Activated naive CD4-positive, alpha-beta T cell treated with anti-CD3 and anti-CD28 coated beads, Interleukin-2, amount 50 U/mL, for 24 hours (primary cell): ENCODE measurements around the gene CMAS.
"Not testable (repeated sequence)": the region's sequence is repeated elsewhere in the genome, so short reads cannot be mapped to it uniquely, and the experiment has no call there.

ENCODE experiments used
- H3K27ac Mint-ChIP-seq: one replicate; pipeline ENCODE4 v1.8.0; 2021; ENCODE audit warnings: mild to moderate bottlenecking, mixed read lengths
- H3K27me3 Mint-ChIP-seq: one replicate; pipeline ENCODE4 v1.8.0; 2021; ENCODE audit warnings: mixed read lengths
- H3K36me3 Mint-ChIP-seq: one replicate; pipeline ENCODE4 v1.8.0; 2021; ENCODE audit warnings: mixed read lengths
- H3K4me1 Mint-ChIP-seq: one replicate; pipeline ENCODE4 v1.8.0; 2021; ENCODE audit warnings: mixed read lengths
- H3K4me3 Mint-ChIP-seq: one replicate; pipeline ENCODE4 v1.8.0; 2021; ENCODE audit warnings: mild to moderate bottlenecking, mixed read lengths
- H3K9me3 Mint-ChIP-seq: one replicate; pipeline ENCODE4 v1.8.0; 2021; ENCODE audit warnings: mixed read lengths

Gene CMAS

DNA sequence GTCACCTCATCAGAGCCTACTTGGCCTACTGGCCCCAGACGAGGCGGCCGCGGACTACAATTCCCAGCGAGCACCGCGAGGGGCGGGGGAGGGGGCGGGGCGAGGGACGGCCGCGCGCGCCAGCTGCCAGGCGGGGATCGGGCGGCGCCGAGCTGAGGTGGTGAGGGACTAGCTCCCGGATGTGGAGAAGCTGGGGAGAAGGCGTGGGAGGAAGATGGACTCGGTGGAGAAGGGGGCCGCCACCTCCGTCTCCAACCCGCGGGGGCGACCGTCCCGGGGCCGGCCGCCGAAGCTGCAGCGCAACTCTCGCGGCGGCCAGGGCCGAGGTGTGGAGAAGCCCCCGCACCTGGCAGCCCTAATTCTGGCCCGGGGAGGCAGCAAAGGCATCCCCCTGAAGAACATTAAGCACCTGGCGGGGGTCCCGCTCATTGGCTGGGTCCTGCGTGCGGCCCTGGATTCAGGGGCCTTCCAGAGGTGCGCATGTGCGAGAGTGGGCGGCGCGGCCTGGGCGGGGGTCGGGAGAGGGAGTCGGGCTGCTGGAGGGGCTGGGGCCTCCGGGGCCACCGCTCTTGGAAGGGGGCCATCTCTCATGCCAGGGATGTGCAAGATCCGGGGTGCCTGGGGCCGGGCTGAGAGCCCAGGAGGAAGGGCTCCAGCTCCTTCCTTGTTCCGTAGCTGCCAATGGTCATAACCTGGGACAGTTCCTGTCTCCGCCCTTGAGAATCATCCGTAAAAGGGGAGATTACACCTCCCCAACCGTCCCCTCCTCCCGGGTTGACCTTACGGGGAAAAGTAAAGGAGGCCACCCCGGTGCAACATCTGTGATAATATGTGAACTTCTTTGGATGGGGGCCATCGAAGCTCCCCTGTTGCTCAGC, at the start of gene CMAS:
Gene CMAS (plus strand): TSS at position 129 of the 878 bp plus-strand sequence. CDS start 86 bp downstream, at position 215.
- Mint-ChIP-seq H3K27ac (peak within 1 kb of the TSS; percentile 96), H3K27me3 (no peaks in the 10 kb centered on the region), H3K36me3 (peaks cover 4% of the 10 kb centered on the region), H3K4me3 (peak within 1 kb of the TSS; percentile 97), H3K4me1 (peaks cover 48% of the 10 kb centered on the region), H3K9me3 (no peaks in the 10 kb centered on the region)

DNA sequence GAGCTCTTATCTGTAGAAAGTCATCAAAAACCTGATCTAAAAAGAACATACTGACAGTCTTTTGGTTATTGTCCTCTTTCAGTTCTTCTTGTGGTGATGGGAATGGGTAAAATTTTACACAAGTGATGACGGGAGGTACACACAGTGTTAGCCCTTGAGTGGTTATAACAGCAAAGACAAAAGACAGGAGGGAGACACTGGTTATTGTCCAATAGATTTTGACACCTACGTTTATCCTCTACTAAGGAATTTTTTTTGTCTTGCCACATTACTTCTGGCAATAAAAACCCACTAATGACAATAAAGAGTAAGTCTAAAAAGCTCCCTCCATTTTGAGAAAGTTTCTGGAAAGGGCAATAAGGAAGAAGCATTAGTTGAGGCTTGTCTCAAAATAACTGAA, 47.7 kb upstream of the CMAS start:
- Mint-ChIP-seq H3K4me1 (peaks cover under 1% of the 10 kb centered on the region), H3K4me3 (no peak overlapping the region), H3K27ac (no peak overlapping the region), H3K9me3 (no peaks in the 10 kb centered on the region), H3K27me3 (no peaks in the 10 kb centered on the region), H3K36me3 (no peaks in the 10 kb centered on the region)

DNA sequence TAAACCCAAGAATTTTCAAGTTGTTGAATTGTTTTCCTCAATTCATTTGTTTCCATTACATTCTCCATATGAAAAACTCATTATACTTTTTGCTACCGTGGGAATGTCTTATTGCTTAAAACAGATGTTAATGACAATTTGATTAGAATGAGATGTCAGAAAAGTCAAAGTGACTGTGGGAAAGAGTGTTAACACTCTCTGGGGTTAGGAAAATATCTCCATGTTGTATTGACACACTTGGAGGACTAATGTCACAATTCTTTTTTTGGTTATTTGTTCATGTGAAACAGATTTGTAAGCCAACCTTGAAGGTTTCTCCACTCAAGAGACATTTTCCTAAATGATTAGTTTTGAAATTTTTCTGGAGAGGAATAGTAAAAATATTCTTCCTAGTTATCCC, 47.2 kb upstream of the CMAS start:
- Mint-ChIP-seq H3K27me3 (no peaks in the 10 kb centered on the region), H3K27ac (no peak overlapping the region), H3K9me3 (no peaks in the 10 kb centered on the region), H3K4me1 (no peaks in the 10 kb centered on the region), H3K36me3 (no peaks in the 10 kb centered on the region), H3K4me3 (no peak overlapping the region)

DNA sequence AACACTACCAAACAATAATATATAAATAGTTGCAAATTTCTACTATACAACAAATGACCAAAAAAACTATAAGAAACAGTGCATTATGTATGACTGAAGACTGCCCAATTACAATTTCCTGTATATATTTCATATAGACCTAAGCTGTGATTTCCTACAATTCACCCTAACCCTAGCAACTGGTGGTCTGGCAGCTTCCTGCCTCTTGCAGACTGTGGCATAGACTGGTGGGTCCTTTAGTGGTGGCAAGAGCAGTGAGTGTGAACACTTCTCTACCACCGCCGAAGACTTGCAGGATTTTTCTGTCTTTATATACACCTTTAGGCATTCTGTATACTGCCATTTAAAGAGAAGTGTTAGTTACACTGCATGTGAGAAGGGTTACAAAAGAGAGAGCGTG, 43.6 kb upstream of the CMAS start:
- no peaks in the 10 kb centered on the region for H3K4me1 Mint-ChIP-seq
- peaks cover 3% of the 10 kb centered on the region for H3K36me3 Mint-ChIP-seq
- H3K27ac Mint-ChIP-seq: no peak overlapping the region
- no peaks in the 10 kb centered on the region for H3K9me3 Mint-ChIP-seq
- peaks cover 3% of the 10 kb centered on the region for H3K27me3 Mint-ChIP-seq
- no peak overlapping the region for H3K4me3 Mint-ChIP-seq

DNA sequence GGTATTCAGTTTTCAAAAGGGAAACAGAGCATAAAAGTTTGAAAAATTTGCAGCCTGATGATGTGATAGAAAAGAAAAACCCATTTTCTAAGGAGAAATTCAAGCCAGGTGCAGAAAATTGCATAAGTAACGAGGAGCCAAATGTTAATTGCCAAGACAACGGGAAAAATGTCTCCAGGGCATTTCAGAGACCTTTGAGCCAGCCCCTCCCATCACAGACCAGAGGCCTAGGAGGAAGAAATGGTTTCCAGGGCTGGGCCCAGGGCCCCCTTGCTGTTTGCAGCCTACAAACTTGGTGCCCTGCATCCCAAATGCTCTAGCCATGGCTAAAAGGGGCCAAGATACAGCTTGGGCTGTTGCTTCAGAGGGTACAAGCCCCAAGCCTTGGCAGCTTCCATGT, 38.2 kb upstream of the CMAS start:
- not testable (repeated sequence) for H3K9me3 Mint-ChIP-seq, H3K4me1 Mint-ChIP-seq, H3K27ac Mint-ChIP-seq, H3K36me3 Mint-ChIP-seq, H3K27me3 Mint-ChIP-seq, H3K4me3 Mint-ChIP-seq

DNA sequence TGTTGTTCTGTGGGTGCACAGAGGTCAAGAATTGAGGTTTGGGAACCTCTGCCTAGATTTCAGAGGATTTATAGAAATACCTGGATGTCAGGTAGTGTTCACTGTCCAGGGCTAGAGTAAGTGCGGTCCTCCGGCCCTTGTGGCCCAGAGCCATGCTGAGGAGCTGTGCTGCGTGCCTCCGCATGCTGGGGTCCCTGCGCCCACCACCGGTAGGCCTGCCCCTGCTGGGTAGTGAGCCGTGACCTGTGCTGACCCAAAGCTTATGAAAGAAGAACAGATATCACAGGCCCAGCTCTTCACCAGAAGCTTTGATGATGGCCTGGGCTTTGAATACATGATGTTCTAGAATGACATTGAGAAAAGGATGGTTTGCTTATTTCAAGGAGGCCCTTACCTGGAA, 37.8 kb upstream of the CMAS start:
- Mint-ChIP-seq H3K27ac (no peak overlapping the region), H3K9me3 (no peaks in the 10 kb centered on the region), H3K36me3 (peaks cover 4% of the 10 kb centered on the region), H3K27me3 (peaks cover 6% of the 10 kb centered on the region), H3K4me3 (no peak overlapping the region), H3K4me1 (no peaks in the 10 kb centered on the region)

DNA sequence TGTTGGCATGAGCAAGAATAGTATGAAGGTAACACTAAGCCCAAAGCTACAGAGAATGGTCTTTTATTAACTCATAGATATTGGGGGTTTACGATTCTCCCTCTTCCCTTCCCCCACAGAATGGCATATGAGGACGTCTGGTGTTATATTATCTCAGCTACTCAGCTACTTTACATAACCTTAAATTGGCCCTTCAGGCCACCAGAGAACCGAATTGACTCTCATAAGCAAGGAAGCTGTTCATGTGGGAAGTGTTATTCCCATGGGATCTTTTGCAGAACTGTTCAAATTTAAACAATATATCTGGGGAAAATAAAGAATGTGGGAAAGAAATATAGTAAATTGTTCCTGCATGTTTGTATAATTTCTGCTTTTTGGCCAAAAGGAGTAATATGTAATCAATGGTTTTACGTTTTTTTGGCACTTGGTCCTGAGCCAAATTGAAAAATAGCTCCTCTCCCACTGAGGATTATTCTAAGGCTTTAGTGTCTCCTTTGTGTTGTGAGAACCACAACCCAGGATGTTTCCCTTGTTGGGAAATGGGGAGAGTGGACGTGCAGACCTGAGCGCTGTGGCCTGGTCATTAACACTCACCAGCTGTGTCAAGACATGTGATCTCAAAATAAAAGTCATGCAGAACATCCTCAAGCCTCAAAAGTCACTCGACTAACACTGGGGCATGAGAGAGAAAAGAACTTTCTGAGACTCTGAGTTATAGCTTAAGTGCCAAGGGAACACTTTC, 31.8 kb upstream of the CMAS start:
- Mint-ChIP-seq H3K9me3 (no peaks in the 10 kb centered on the region), H3K4me1 (no peaks in the 10 kb centered on the region), H3K36me3 (no peaks in the 10 kb centered on the region), H3K4me3 (no peak overlapping the region), H3K27ac (no peak overlapping the region), H3K27me3 (peaks cover 5% of the 10 kb centered on the region)

DNA sequence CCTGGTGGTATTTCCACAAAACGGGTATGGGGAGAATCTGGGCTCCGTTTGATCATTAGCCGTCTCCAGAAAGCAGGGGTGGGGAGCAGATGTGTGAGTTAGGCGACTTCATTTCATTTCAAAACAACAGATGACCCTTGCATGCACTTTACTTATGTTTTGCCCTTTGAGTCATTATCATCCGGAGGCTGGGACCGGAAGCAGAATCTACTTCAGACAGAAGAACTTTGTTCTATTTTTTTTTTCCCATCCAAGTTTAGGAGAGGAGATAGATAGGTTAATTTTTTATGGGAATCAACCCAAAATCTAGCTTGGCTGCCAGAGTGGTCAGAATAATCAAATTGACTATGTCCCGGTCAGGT, 31.3 kb upstream of the CMAS start:
- H3K27ac Mint-ChIP-seq: no peak overlapping the region
- peaks cover 5% of the 10 kb centered on the region for H3K27me3 Mint-ChIP-seq
- H3K9me3 Mint-ChIP-seq: no peaks in the 10 kb centered on the region
- H3K4me3 Mint-ChIP-seq: no peak overlapping the region
- H3K36me3 Mint-ChIP-seq: no peaks in the 10 kb centered on the region
- no peaks in the 10 kb centered on the region for H3K4me1 Mint-ChIP-seq

DNA sequence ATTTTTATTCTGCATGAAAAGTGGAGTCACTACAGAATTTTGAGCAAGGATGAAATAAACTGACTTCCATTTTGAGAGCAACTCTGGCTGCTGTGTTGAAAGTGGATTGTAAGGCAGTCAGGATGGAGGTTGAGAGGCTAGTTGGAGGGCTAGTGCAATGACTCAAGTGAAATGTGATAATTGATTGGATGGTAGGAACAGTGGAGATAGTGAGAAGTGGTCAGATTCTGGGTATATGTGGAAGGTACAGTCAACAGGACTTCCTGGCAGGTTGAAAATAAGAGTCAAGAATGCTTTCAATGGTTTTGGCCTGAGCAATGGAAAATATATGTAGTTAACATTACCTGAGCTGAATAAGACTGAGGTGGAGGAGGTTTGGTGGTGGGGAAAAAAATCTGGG, 29.0 kb upstream of the CMAS start:
- Mint-ChIP-seq H3K4me1 (no peaks in the 10 kb centered on the region), H3K4me3 (no peak overlapping the region), H3K27me3 (peaks cover 8% of the 10 kb centered on the region), H3K9me3 (no peaks in the 10 kb centered on the region), H3K36me3 (no peaks in the 10 kb centered on the region), H3K27ac (no peak overlapping the region)

DNA sequence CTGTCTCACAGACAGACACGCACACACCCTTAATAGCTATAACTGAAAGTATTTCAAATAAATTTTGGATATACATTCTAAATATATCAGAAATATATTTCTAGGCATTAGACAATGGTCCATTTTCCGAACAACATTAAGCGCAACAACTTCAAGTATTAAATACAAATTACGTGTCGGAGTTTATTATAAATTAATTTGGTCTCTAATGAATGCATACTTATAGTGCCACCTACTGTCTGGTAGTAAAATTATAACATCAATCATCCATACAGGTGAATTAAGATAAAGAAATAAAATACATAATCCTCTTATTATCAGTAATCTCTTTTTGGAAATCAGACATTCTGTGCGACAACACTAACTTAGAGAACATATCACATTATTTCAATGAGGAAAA, 27.2 kb upstream of the CMAS start:
- Mint-ChIP-seq H3K36me3 (no peaks in the 10 kb centered on the region), H3K27ac (no peak overlapping the region), H3K4me3 (no peak overlapping the region)

DNA sequence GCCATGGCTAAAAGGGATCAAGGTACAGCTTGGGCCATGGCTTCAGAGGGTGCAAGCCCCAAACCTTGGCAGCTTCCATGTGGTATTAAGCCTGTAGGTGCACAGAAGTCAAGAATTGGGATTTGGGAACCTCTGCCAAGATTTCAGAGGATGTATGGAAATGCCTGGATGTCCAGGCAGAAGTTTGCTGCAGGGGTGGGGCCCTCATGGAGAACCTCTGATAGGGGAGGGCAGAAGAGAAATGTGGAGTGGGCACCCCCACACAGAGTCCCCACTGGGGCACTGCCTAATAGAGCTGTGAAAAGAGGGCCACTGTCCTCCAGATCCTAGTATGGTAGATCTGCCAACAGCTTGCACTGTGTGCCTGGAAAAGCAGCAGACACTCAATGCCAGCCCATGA, 22.5 kb upstream of the CMAS start:
- not testable (repeated sequence) for H3K27ac Mint-ChIP-seq, H3K4me1 Mint-ChIP-seq, H3K36me3 Mint-ChIP-seq, H3K4me3 Mint-ChIP-seq, H3K27me3 Mint-ChIP-seq, H3K9me3 Mint-ChIP-seq

More for the DNA sequence above, 27.2 kb upstream of the CMAS start:
- Mint-ChIP-seq H3K27me3 (peaks cover 5% of the 10 kb centered on the region), H3K9me3 (no peaks in the 10 kb centered on the region), H3K4me1 (no peaks in the 10 kb centered on the region)

DNA sequence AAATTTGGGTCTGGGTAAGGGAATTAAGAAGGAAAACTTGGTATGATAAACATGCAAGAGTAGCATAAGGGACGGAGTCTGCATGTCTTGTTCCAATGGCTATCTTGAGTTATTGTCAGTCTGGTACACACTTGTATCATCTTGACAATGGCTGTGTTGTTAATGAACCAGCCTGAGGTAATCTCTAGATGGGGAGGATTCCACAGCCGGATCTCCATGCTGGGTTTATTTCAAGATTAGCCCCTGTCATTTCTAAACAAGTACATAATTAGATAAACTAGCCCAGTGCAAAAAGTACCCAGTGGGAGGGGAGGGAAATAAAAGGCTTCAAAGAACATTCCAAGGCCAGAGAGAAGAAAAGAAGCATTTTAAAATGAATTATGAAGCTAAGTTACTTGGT, 16.5 kb upstream of the CMAS start:
- no peaks in the 10 kb centered on the region for H3K27me3 Mint-ChIP-seq
- H3K36me3 Mint-ChIP-seq: no peaks in the 10 kb centered on the region
- H3K9me3 Mint-ChIP-seq: no peaks in the 10 kb centered on the region

DNA sequence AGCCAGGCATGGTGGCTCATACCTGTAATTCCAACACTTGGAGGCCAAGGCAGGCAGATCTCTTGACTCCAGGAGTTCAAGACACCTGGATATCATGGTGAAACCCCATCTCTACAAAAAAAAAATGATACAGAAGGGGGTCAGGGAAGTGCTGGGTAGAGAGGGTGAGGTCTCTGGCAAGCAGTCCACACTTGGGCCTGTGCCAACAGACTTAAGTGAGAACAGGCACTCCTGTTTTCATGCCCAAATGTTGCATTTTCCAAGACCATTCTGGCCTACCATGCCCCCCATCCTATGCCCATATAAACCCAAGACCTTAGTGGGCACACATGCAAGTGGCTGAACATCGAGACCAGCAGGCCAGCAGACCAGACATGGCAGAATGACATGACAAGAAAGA, 16.0 kb upstream of the CMAS start:
- Mint-ChIP-seq H3K4me1 (peaks cover 8% of the 10 kb centered on the region), H3K27ac (no peak overlapping the region), H3K4me3 (no peak overlapping the region), H3K36me3 (no peaks in the 10 kb centered on the region), H3K9me3 (no peaks in the 10 kb centered on the region), H3K27me3 (no peaks in the 10 kb centered on the region)

More for the DNA sequence above, 16.5 kb upstream of the CMAS start:
- Mint-ChIP-seq H3K4me1 (peaks cover 4% of the 10 kb centered on the region), H3K27ac (no peak overlapping the region), H3K4me3 (no peak overlapping the region)

DNA sequence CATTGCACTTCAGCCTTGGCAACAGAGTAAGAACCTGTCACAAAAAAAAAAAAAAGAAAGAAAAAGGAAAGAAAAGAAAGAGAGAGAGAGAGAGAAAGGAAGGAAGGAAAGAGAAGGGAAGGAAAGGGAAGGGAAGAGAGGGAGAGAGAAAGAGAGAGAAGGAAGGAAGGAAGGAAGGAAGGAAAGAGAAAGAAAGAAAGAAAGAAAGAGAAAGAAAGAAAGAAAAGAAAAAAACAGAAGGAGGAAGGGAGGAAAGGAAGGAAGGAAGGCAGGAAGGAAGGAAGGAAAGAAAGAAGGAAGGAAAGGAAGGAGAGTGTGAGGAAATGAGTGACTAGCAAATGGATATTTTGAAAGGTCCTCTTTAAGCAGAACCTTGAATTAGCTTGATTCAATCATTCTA, 13.3 kb upstream of the CMAS start:
- no peak overlapping the region for H3K4me3 Mint-ChIP-seq
- H3K36me3 Mint-ChIP-seq: no peaks in the 10 kb centered on the region
- H3K27me3 Mint-ChIP-seq: no peaks in the 10 kb centered on the region
- H3K9me3 Mint-ChIP-seq: no peaks in the 10 kb centered on the region
- H3K4me1 Mint-ChIP-seq: peaks cover 8% of the 10 kb centered on the region
- H3K27ac Mint-ChIP-seq: no peak overlapping the region

DNA sequence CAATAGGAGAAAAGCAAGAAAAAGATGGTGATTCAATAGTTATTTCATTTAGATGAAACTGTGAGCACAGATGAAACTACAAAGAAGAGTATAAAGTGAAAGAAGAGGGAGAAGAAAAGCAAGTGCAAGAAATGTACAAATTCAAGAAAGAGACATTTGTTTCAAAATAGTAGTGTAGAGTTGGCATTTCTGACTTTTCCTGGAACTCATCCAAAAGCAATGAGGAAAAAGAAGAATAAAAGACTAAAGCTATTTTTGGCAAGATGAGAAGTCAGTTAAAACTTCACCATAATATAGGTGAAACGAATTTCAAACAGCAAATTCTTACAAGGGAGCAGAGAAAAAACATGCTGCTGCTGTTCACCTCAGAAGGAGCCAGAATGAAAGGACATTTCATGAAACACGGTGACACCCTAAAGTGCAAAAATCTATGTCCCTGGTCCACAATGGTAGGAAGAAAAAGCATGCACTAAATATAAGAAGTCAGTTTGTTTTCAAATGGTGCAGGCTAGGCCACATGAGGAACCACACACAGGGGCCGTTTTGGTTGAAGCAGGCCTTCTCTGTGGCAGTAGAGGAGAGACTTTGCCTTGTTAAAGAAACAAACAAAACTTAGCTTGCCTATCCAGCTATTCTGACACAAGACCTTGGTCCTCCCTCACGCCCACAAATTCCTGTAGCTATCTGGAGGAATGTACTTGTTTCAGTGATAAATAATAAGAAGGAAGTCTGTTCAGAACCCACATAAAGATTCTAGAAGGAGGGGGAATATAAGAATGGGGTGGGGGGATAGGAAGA, 11.1 kb upstream of the CMAS start:
- Mint-ChIP-seq H3K36me3 (no peaks in the 10 kb centered on the region), H3K27me3 (no peaks in the 10 kb centered on the region), H3K4me3 (no peak overlapping the region), H3K27ac (no peak overlapping the region), H3K9me3 (no peaks in the 10 kb centered on the region), H3K4me1 (peaks cover 8% of the 10 kb centered on the region)

DNA sequence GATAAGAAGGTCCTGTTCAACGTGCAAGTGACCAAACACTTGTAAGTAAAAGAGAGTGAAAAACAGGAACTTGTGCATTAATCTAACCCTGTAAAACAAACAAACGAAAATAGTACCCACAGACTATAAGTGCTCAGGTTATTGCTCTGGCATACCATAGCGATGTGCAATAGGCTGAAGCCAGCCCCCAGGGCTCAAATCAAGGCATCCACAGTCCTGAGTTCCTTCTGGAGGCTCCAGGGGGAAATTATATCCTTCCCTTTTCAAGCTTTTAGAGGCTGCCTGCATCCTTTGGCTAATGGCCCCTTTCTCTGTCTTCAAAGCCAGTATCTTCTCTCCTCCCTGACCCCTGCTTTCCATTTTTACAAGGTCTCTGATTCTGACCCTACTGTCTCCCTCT, 8.1 kb upstream of the CMAS start:
- H3K4me1 Mint-ChIP-seq: peaks cover 8% of the 10 kb centered on the region
- H3K27ac Mint-ChIP-seq: no peak overlapping the region
- H3K27me3 Mint-ChIP-seq: no peaks in the 10 kb centered on the region
- no peaks in the 10 kb centered on the region for H3K36me3 Mint-ChIP-seq
- H3K4me3 Mint-ChIP-seq: no peak overlapping the region
- H3K9me3 Mint-ChIP-seq: no peaks in the 10 kb centered on the region
